K562 (cell line): ENCODE data around the gene DNAJB7. TPM values are rescaled to one million over a fixed set of nuclear protein-coding genes. Genes with fewer than 3 reads are reported as not detected.
A peak's percentile ranks its signal among the peaks of the same experiment; 100 is the strongest.

Experiments
- ADNP ChIP-seq: fragments of 200-800 bp; sonication (Bioruptor generic); IDR thresholded peaks from 2 replicates; pipeline ENCODE4 v1.6.1; 2016; ENCODE audit warnings: missing genetic modification characterization, missing compliant biosample characterization
- ARID1B ChIP-seq: fragments of 450-650 bp; IDR thresholded peaks from 2 replicates; pipeline ENCODE4 v1.6.1; 2016; ENCODE audit warnings: antibody characterized with exemption, mild to moderate bottlenecking, inconsistent platforms
- BACH1 ChIP-seq: fragments of 200-800 bp; sonication (Bioruptor generic); IDR thresholded peaks from 2 replicates; pipeline ENCODE4 v1.6.1; 2016; ENCODE audit warnings: missing genetic modification characterization, missing compliant biosample characterization
- BRF1 ChIP-seq: IDR thresholded peaks from 3 replicates; pipeline ENCODE4 v1.6.1; 2011; ENCODE audit warnings: borderline replicate concordance, mild to moderate bottlenecking; ENCODE audit not compliant: insufficient read length; ENCODE audit errors: extremely low read depth
- CEBPB ChIP-seq: fragments of 450-650 bp; IDR thresholded peaks from 2 replicates; pipeline ENCODE4 v1.6.1; 2016; ENCODE audit warnings: missing genetic modification characterization, missing compliant biosample characterization
- ETV5 ChIP-seq: sonication (generic); formaldehyde crosslinking; IDR thresholded peaks from 2 replicates; pipeline ENCODE4 v1.4.0; 2020; ENCODE audit warnings: low read depth, mild to moderate bottlenecking, missing genetic modification reagents
- FOXA1 ChIP-seq: fragments of 450-650 bp; IDR thresholded peaks from 2 replicates; pipeline ENCODE4 v1.6.1; 2016; ENCODE audit warnings: mild to moderate bottlenecking, borderline replicate concordance
- HMG20B ChIP-seq: fragments of 250-450 bp; sonication (Bioruptor Pico); IDR thresholded peaks from 2 replicates; pipeline ENCODE4 v1.5.0; 2021; ENCODE audit warnings: mild to moderate bottlenecking
- PKNOX1 ChIP-seq: fragments of 450-650 bp; IDR thresholded peaks from 2 replicates; pipeline ENCODE4 v1.6.1; 2016
- SMARCA5 ChIP-seq: fragments of 450-650 bp; IDR thresholded peaks from 2 replicates; pipeline ENCODE4 v1.6.1; 2016
- U2AF2 ChIP-seq: fragments of 200-400 bp; formaldehyde crosslinking; optimal IDR thresholded peaks from 2 replicates; pipeline ENCODE3; 2017; ENCODE audit warnings: low read depth, mild to moderate bottlenecking, low read length
- ZBTB7A ChIP-seq: IDR thresholded peaks from 2 replicates; pipeline ENCODE4 v1.6.1; 2011; ENCODE audit warnings: low read depth, mild to moderate bottlenecking, low read length, moderate library complexity, borderline replicate concordance; ENCODE audit not compliant: control insufficient read depth
- ZNF318 ChIP-seq, 2 experiments: fragments of 450-650 bp; IDR thresholded peaks; 2 replicates each; pipeline ENCODE4 v1.6.1; 2016; ENCODE audit warnings: mild to moderate bottlenecking in 2 of 2, borderline replicate concordance in 1 of 2, low read depth in 1 of 2, moderate library complexity in 1 of 2
- ZNF395 ChIP-seq: fragments of 200-800 bp; sonication (Bioruptor generic); IDR thresholded peaks from 2 replicates; pipeline ENCODE4 v1.6.1; 2017; ENCODE audit warnings: missing genetic modification characterization, missing compliant biosample characterization
- ZNF707 ChIP-seq: fragments of 250-450 bp; sonication (Bioruptor Pico); conservative IDR thresholded peaks from 2 replicates; pipeline ENCODE4 v1.8.0; 2022; ENCODE audit warnings: inconsistent platforms, mild to moderate bottlenecking, moderate library complexity
- polyA plus RNA-seq, 8 experiments: library from polyadenylated mRNA; depleted of rRNA in 4 of 8; stranded (reverse) in 5 of 8; unstranded in 3 of 8; fragments of >200 nt; fragmentation: Nextera tagmentation in 2 of 8; fragmentation: Illumina TruSeq in 1 of 8; extraction: Ambion mirVana in 2 of 8; extraction: Trizol in 1 of 8; gene quantifications; 2 replicates each; pipeline versions ENCODE4 v1.2.1 to v1.2.3, GENCODE V29; 2011 to 2014; ENCODE audit warnings: inconsistent platforms in 1 of 8, missing spikeins in 1 of 8
- total RNA-seq, 7 experiments: library from RNA; depleted of rRNA in 6 of 7; stranded (reverse); fragments of >200 nt in 6 of 7; fragmentation: Illumina TruSeq in 2 of 7; extraction: Trizol in 2 of 7; gene quantifications; 2 replicates each; pipeline versions ENCODE4 v1.2.1 to v1.2.3, GENCODE V29; 2011 to 2021; ENCODE audit warnings: low replicate concordance in 1 of 7
- TF ChIP-seq, protein P1 (sequence below): fragments of 250-450 bp; sonication (Bioruptor Pico); IDR thresholded peaks from 2 replicates; pipeline ENCODE4 v1.6.1; 2021; ENCODE audit warnings: mild to moderate bottlenecking

DNAJB7 gene
- total and polyA plus RNA-seq, 9 of the 15 experiments (the other 6 are each of a cell fraction or from before 2014, with no cell fraction given): 0.13 to 0.21 TPM; not detected in 7

DNA sequence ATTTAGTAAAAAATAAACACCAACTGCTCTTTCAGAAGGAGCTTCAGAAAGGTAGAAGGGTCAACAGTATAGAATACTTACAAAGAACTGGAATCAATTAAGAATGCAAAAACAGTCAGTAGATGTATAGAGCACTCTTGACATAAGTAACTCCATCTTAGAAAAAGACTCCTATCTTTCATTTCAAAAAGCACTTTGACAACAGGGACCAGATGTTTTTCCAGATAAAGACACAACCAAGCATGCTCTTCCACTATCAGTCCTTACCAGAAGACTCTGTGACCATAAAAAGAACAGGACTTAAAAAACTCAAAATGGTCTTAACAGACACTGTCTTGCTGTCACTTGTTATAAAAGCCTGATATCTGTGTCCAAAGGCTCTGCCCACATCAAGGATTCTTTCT, 48.0 kb downstream of the DNAJB7 start (continued):
- peak in 1 of 2 experiments; percentile 45; a peak in 1 of 4 replicates for TF ChIP-seq ZNF318 (IDR thresholded peaks at IDR 0.05; ENCODE audit: borderline replicate concordance in 1 of 2, low read depth in 1 of 2)
- peak; percentile 100 for TF ChIP-seq ZNF395
- peak; percentile 84 for TF ChIP-seq PKNOX1
- TF ChIP-seq ARID1B: peak; percentile 99
- TF ChIP-seq ZNF707 (CRISPR knock-in tag): peak; percentile 96
- TF ChIP-seq BACH1 (tag): peak; percentile 98
- peak; percentile 92 for TF ChIP-seq ADNP (tag)
- TF ChIP-seq CEBPB (tag): peak; percentile 58
- TF ChIP-seq SMARCA5: no peak
- no peak for TF ChIP-seq ZBTB7A
- TF ChIP-seq FOXA1: no peak
- TF ChIP-seq U2AF2: no peak
- TF ChIP-seq HMG20B (CRISPR knock-in tag): no peak
- no peak for TF ChIP-seq BRF1
- TF ChIP-seq ETV5: no peak
- TF ChIP-seq, protein P1, sequence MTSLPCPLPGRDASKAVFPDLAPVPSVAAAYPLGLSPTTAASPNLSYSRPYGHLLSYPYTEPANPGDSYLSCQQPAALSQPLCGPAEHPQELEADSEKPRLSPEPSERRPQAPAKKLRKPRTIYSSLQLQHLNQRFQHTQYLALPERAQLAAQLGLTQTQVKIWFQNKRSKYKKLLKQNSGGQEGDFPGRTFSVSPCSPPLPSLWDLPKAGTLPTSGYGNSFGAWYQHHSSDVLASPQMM (CRISPR knock-in tag): 0 out of 2 replicates have a peak, but pooled peaks have one; percentile 74
